Measurements from ENCODE around the gene SEMA3F.

Gene SEMA3F

GRCh38 chr3:50211930-50212329 is 56.8 kb downstream of the SEMA3F start:
- no peak for TF ChIP-seq PAX5 (IDR thresholded peaks at IDR 0.05; ENCODE audit: insufficient read depth, low read length, severe bottlenecking)
- no peak for TF ChIP-seq POLR2AphosphoS5 (IDR thresholded peaks at IDR 0.05; ENCODE audit: low read depth, low read length)
- TF ChIP-seq TAF1 (IDR thresholded peaks at IDR 0.05; ENCODE audit: low read depth, low read length), result no peak
- TF ChIP-seq POLR2A (IDR thresholded peaks at IDR 0.05; ENCODE audit: low read depth, low read length), result no peak
- TF ChIP-seq POU2F2 (IDR thresholded peaks at IDR 0.05; ENCODE audit: low read depth, low read length), result no peak
- TF ChIP-seq SPI1 (IDR thresholded peaks at IDR 0.05; ENCODE audit: low read depth, low read length), result no peak
- DNase-seq (ENCODE audit: insufficient read length, low spot score) (no peak), FAIRE-seq (no peak)

GRCh38 chr3:50212502-50212901 is 57.4 kb downstream of the SEMA3F start:
- FAIRE-seq (no peak), DNase-seq (ENCODE audit: insufficient read length, low spot score) (no peak)
- TF ChIP-seq SPI1 (IDR thresholded peaks at IDR 0.05; ENCODE audit: low read depth, low read length), result no peak
- TF ChIP-seq POLR2A (IDR thresholded peaks at IDR 0.05; ENCODE audit: low read depth, low read length), result no peak
- TF ChIP-seq POLR2AphosphoS5 (IDR thresholded peaks at IDR 0.05; ENCODE audit: low read depth, low read length), result no peak
- TF ChIP-seq TAF1 (IDR thresholded peaks at IDR 0.05; ENCODE audit: low read depth, low read length), result no peak
- TF ChIP-seq POU2F2 (IDR thresholded peaks at IDR 0.05; ENCODE audit: low read depth, low read length), result no peak
- TF ChIP-seq PAX5 (IDR thresholded peaks at IDR 0.05; ENCODE audit: insufficient read depth, low read length, severe bottlenecking), result no peak

GRCh38 chr3:50212971-50213370 is 57.8 kb downstream of the SEMA3F start:
- DNase-seq (ENCODE audit: insufficient read length, low spot score) (no peak), FAIRE-seq (no peak)
- TF ChIP-seq POLR2AphosphoS5 (IDR thresholded peaks at IDR 0.05; ENCODE audit: low read depth, low read length) (no peak), POLR2A (IDR thresholded peaks at IDR 0.05; ENCODE audit: low read depth, low read length) (no peak), PAX5 (IDR thresholded peaks at IDR 0.05; ENCODE audit: insufficient read depth, low read length, severe bottlenecking) (no peak), POU2F2 (IDR thresholded peaks at IDR 0.05; ENCODE audit: low read depth, low read length) (no peak)

GRCh38 chr3:50213373-50213772 is 58.2 kb downstream of the SEMA3F start:
- TF ChIP-seq TAF1 (IDR thresholded peaks at IDR 0.05; ENCODE audit: low read depth, low read length) (no peak), PAX5 (IDR thresholded peaks at IDR 0.05; ENCODE audit: insufficient read depth, low read length, severe bottlenecking) (no peak), POU2F2 (IDR thresholded peaks at IDR 0.05; ENCODE audit: low read depth, low read length) (no peak), POLR2A (IDR thresholded peaks at IDR 0.05; ENCODE audit: low read depth, low read length) (no peak), POLR2AphosphoS5 (IDR thresholded peaks at IDR 0.05; ENCODE audit: low read depth, low read length) (no peak), SPI1 (IDR thresholded peaks at IDR 0.05; ENCODE audit: low read depth, low read length) (no peak)
- FAIRE-seq, result no peak
- no peak for DNase-seq (ENCODE audit: insufficient read length, low spot score)

GRCh38 chr3:50214824-50215223 is 59.7 kb downstream of the SEMA3F start:
- DNase-seq (ENCODE audit: insufficient read length, low spot score) (no peak), FAIRE-seq (no peak)
- no peak for TF ChIP-seq SPI1 (IDR thresholded peaks at IDR 0.05; ENCODE audit: low read depth, low read length)
- no peak for TF ChIP-seq TAF1 (IDR thresholded peaks at IDR 0.05; ENCODE audit: low read depth, low read length)
- no peak for TF ChIP-seq POLR2AphosphoS5 (IDR thresholded peaks at IDR 0.05; ENCODE audit: low read depth, low read length)
- no peak for TF ChIP-seq PAX5 (IDR thresholded peaks at IDR 0.05; ENCODE audit: insufficient read depth, low read length, severe bottlenecking)
- TF ChIP-seq POLR2A (IDR thresholded peaks at IDR 0.05; ENCODE audit: low read depth, low read length), result no peak
- no peak for TF ChIP-seq POU2F2 (IDR thresholded peaks at IDR 0.05; ENCODE audit: low read depth, low read length)

- FAIRE-seq, result no peak
- TF ChIP-seq SPI1 (IDR thresholded peaks at IDR 0.05; ENCODE audit: low read depth, low read length), result no peak
- TF ChIP-seq TAF1 (IDR thresholded peaks at IDR 0.05; ENCODE audit: low read depth, low read length), result no peak
- TF ChIP-seq PAX5 (IDR thresholded peaks at IDR 0.05; ENCODE audit: insufficient read depth, low read length, severe bottlenecking), result no peak
- TF ChIP-seq POU2F2 (IDR thresholded peaks at IDR 0.05; ENCODE audit: low read depth, low read length), result no peak
- TF ChIP-seq POLR2A (IDR thresholded peaks at IDR 0.05; ENCODE audit: low read depth, low read length), result no peak
- TF ChIP-seq POLR2AphosphoS5 (IDR thresholded peaks at IDR 0.05; ENCODE audit: low read depth, low read length), result no peak
- DNase-seq (ENCODE audit: insufficient read length, low spot score), result no peak
Observed at GRCh38 chr3:50215529-50215928, 60.4 kb downstream of the SEMA3F start.

GRCh38 chr3:50217681-50218080 is 62.6 kb downstream of the SEMA3F start:
- TF ChIP-seq PAX5 (IDR thresholded peaks at IDR 0.05; ENCODE audit: insufficient read depth, low read length, severe bottlenecking), result no peak
- DNase-seq (ENCODE audit: insufficient read length, low spot score) (no peak), FAIRE-seq (no peak)

GRCh38 chr3:50218448-50218847 is 63.3 kb downstream of the SEMA3F start:
- TF ChIP-seq POU2F2 (IDR thresholded peaks at IDR 0.05; ENCODE audit: low read depth, low read length) (no peak), POLR2A (IDR thresholded peaks at IDR 0.05; ENCODE audit: low read depth, low read length) (no peak), POLR2AphosphoS5 (IDR thresholded peaks at IDR 0.05; ENCODE audit: low read depth, low read length) (no peak), TAF1 (IDR thresholded peaks at IDR 0.05; ENCODE audit: low read depth, low read length) (no peak), SPI1 (IDR thresholded peaks at IDR 0.05; ENCODE audit: low read depth, low read length) (no peak), PAX5 (IDR thresholded peaks at IDR 0.05; ENCODE audit: insufficient read depth, low read length, severe bottlenecking) (no peak)
- FAIRE-seq, result no peak
- DNase-seq (ENCODE audit: insufficient read length, low spot score), result no peak

- TF ChIP-seq POLR2A (IDR thresholded peaks at IDR 0.05; ENCODE audit: low read depth, low read length) (no peak), POLR2AphosphoS5 (IDR thresholded peaks at IDR 0.05; ENCODE audit: low read depth, low read length) (no peak), SPI1 (IDR thresholded peaks at IDR 0.05; ENCODE audit: low read depth, low read length) (no peak), POU2F2 (IDR thresholded peaks at IDR 0.05; ENCODE audit: low read depth, low read length) (no peak), PAX5 (IDR thresholded peaks at IDR 0.05; ENCODE audit: insufficient read depth, low read length, severe bottlenecking) (no peak), TAF1 (IDR thresholded peaks at IDR 0.05; ENCODE audit: low read depth, low read length) (no peak)
- FAIRE-seq (no peak), DNase-seq (ENCODE audit: insufficient read length, low spot score) (no peak)
Observed at GRCh38 chr3:50219285-50219684, 64.2 kb downstream of the SEMA3F start.

GRCh38 chr3:50220109-50220508 is 65.0 kb downstream of the SEMA3F start:
- DNase-seq (ENCODE audit: insufficient read length, low spot score), result no peak
- no peak for FAIRE-seq
- TF ChIP-seq TAF1 (IDR thresholded peaks at IDR 0.05; ENCODE audit: low read depth, low read length) (no peak), POU2F2 (IDR thresholded peaks at IDR 0.05; ENCODE audit: low read depth, low read length) (no peak), SPI1 (IDR thresholded peaks at IDR 0.05; ENCODE audit: low read depth, low read length) (no peak), PAX5 (IDR thresholded peaks at IDR 0.05; ENCODE audit: insufficient read depth, low read length, severe bottlenecking) (no peak)

Measured in GM12891 (cell line).